ENCODE measurements around the gene BAIAP2.

The BAIAP2 gene

DNA sequence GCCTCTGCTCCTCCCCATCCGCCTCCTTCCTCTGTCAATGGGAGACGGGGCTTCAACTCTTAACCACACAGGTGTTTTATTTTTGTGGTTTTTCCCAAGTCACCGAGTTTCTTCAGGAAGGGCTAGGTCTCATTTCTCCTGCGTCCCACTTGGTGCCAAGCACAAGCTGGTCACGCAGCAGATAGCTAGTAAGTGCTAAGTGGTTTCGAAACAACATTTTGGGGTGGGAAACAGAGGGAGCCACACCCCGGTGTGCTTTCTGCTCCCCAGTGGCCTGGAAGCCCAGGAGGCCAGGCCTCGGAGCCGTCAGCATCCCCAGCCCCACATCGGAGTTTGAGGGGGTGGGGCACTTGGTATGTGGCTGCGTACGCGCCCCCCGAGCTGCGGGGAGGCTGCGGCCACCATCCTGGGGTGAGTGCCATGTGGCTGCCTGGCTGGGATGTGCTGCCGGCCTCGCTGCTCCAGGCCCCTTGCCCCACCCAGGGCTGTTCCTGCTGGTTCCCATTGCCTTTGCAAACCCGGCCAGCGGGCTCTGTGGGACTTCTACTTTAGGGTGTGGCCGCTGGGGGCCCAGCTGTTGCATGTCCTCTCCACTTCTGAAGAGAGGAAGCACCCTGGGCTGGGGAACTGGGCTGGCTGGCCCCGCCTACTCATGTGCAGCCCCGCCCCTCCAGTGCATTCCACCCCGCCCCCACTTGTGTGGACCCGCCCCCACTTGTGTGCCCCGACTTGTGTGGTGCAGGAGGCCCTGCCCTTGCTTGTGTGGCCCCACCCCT, 55.6 kb downstream of the BAIAP2 start:
- TF ChIP-seq, protein P1, sequence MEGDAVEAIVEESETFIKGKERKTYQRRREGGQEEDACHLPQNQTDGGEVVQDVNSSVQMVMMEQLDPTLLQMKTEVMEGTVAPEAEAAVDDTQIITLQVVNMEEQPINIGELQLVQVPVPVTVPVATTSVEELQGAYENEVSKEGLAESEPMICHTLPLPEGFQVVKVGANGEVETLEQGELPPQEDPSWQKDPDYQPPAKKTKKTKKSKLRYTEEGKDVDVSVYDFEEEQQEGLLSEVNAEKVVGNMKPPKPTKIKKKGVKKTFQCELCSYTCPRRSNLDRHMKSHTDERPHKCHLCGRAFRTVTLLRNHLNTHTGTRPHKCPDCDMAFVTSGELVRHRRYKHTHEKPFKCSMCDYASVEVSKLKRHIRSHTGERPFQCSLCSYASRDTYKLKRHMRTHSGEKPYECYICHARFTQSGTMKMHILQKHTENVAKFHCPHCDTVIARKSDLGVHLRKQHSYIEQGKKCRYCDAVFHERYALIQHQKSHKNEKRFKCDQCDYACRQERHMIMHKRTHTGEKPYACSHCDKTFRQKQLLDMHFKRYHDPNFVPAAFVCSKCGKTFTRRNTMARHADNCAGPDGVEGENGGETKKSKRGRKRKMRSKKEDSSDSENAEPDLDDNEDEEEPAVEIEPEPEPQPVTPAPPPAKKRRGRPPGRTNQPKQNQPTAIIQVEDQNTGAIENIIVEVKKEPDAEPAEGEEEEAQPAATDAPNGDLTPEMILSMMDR (IDR thresholded peaks at IDR 0.05; ENCODE audit: low read depth, low read length, missing control alignments) = no peak
- no peaks in the 10 kb centered on the region for H3K27me3 ChIP-seq (replicated peaks)
- DNase-seq = no peak
- H3K4me3 ChIP-seq (ENCODE audit: low read depth, low read length) = no peak overlapping the region
- peaks cover 3% of the 10 kb centered on the region for H3K36me3 ChIP-seq (replicated peaks)
- no peak overlapping the region for H3K27ac ChIP-seq
- in situ Hi-C loops (cut with HindIII; ENCODE audit: low pct_ligation_motif_present, low sequenced_read_pairs) = no loop called here

DNA sequence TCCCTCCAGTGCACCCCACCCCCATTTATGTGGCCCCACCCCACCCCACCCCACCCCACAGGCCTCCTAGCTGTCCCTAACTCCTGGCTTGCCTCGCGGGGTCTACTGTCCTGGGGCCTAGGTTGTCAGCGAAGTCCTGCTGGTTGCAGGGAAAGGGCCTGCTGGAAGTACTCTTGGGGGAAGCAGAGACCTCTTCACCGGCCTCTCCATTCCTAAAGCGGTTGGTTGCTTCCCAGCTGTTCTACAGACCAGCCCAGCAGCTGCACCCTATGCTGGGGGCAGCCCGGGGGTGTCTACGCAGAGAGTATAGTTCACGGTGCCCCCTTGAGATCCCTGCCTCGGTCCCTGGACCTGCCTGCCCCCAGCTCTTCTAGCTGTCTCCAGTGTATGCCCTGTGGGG, 56.2 kb downstream of the BAIAP2 start:
- Histone ChIP-seq H3K4me3 (ENCODE audit: low read depth, low read length) (no peak overlapping the region), H3K27ac (no peak overlapping the region), H3K27me3 (replicated peaks) (no peaks in the 10 kb centered on the region), H3K36me3 (replicated peaks) (peaks cover 3% of the 10 kb centered on the region)
- in situ Hi-C loops (cut with HindIII; ENCODE audit: low pct_ligation_motif_present, low sequenced_read_pairs) = no loop called here
- TF ChIP-seq, protein P1 (IDR thresholded peaks at IDR 0.05; ENCODE audit: low read depth, low read length, missing control alignments) = no peak
- no peak for DNase-seq

DNA sequence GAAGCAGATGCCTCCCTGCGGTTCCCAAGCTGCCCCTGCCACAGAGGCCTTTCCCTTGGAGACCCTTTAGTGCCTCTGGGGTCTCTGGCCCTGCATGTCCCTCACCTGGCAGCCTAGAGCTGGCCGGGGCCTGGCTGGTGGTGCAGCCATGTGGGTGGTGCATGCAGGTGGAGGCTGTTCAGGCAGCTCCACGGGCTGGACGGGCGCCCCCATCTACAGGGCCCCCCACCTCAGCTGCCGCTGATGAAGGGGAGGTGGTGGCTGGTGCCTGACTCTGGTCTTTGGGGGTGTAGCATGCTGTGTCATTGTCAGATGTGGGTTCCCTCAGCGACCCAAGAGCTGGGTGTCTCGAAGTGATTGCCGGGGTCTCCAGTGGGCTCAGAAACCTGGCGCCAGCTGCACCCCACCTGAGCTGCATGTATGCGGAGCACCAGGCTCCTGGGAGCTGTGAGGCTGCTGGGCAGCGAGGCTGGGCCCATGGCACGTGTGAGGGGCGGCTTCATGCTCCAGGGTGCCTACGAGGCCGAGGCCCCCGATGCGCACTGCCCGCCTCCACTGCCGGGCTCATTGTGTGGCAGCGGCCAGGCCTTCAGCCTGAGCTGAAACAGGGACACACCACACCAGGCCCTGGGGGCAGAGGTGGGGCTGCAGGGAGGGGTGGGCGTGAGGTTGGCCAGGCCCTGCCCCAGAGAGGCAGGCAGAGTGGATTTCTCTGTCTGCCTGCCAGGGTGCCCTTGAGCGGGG, 57.0 kb downstream of the BAIAP2 start:
- Histone ChIP-seq H3K27me3 (replicated peaks) (no peaks in the 10 kb centered on the region), H3K4me3 (ENCODE audit: low read depth, low read length) (no peak overlapping the region), H3K36me3 (replicated peaks) (no peaks in the 10 kb centered on the region), H3K27ac (no peak overlapping the region)
- TF ChIP-seq, protein P1 (IDR thresholded peaks at IDR 0.05; ENCODE audit: low read depth, low read length, missing control alignments) = no peak
- DNase-seq = no peak
- in situ Hi-C loops (cut with HindIII; ENCODE audit: low pct_ligation_motif_present, low sequenced_read_pairs) = no loop called here

DNA sequence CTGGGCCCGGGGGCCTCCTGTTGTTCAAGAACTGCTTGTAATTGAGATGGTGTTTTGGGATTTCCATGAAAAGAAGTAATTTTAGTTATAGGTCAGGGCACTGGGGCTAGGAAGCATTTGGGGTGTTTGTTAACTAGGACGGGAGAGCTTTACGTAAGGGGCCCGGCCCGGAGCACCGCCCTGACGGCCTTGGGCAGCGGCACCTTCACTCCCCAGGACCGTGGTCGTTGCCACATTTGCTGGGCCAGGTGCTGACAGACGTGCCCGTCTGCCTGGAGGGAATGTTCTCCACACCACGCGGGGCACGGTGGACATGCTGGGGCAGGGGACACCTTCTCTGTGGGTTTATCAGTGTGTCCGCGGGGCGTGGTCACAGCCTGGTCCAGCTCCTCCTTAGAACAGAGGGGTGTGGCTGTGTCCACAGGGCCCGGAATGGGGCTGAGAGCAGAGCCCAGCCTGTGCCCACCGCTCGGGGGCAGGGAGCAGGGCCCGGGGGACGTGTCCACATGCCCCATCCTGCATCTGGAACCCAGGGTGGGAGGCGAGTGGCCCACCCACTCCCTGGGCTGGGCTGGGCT, 57.7 kb downstream of the BAIAP2 start:
- in situ Hi-C loops (cut with HindIII; ENCODE audit: low pct_ligation_motif_present, low sequenced_read_pairs) = no loop called here
- no peak for DNase-seq
- Histone ChIP-seq H3K27me3 (replicated peaks) (no peaks in the 10 kb centered on the region), H3K27ac (no peak overlapping the region), H3K36me3 (replicated peaks) (no peaks in the 10 kb centered on the region), H3K4me3 (ENCODE audit: low read depth, low read length) (no peak overlapping the region)
- TF ChIP-seq, protein P1 (IDR thresholded peaks at IDR 0.05; ENCODE audit: low read depth, low read length, missing control alignments) = no peak

DNA sequence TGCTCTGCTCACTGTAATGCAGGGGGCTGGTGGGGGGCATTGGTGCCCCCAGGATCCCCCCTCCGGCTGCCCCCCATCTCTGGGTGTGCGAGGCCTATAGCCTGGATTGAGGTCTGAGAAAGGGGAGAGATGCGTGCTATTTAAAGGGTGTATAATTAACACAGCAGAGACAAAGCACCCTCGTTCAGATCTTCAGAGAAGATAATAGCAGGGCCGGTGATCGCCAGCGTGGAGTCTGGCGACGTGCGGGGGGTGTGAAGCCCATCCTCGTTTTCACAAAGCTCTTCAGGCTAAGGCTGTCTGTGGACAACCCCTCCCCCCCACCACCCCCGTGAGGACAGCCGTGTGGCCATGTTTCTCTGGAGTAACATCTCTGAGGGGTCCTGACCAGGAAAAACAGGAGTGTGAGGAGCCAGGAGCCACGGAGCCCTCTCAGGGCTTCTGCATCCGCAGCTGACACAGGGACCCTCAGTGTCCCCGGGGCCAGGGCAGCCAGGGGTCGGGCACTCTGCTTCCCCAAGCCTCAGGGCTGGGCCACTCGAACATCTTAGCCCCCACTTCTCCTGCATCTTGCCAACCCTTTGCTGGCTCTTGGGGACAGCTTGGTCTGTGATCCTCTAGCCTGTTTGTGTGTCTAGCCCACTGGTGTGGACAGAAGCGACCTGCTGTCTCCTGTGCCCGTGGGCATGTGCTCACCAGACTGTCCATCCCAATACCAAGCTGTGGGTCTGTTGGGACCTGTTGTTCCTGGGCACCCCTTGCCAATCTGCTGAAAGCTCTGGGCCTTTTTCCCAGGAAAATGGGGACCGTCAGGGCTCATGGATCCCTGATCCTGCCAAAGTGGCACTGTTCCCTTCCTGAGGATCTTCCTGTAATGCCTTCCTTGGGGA, 58.9 kb downstream of the BAIAP2 start:
- no peaks in the 10 kb centered on the region for H3K27me3 ChIP-seq (replicated peaks)
- H3K36me3 ChIP-seq (replicated peaks) = no peaks in the 10 kb centered on the region
- in situ Hi-C loops (cut with HindIII; ENCODE audit: low pct_ligation_motif_present, low sequenced_read_pairs) = no loop called here
- no peak for DNase-seq
- TF ChIP-seq, protein P1 (IDR thresholded peaks at IDR 0.05; ENCODE audit: low read depth, low read length, missing control alignments) = no peak
- peak overlapping the region; percentile 67 for H3K27ac ChIP-seq
- no peak overlapping the region for H3K4me3 ChIP-seq (ENCODE audit: low read depth, low read length)

All from brain microvascular endothelial cell (primary cell).